Stimulated activated CD8-positive, alpha-beta memory T cell treated with anti-CD3 and anti-CD28 coated beads, Interleukin-12 subunit alpha, Interleukin-12 subunit beta, amount 100 ng/mL, for 4 hours (primary cell): ENCODE results near the gene SH3PXD2A.

Experiments
- DNase-seq: peaks from one replicate; pipeline ENCODE4 v3.0.0-alpha.2; 2020; ENCODE audit warnings: low read depth

SH3PXD2A gene

GRCh38 chr10:103603382-103603781 is 252.0 kb downstream of the SH3PXD2A start:
- no peak for DNase-seq

- no peak for DNase-seq
These were observed 252.6 kb downstream of the SH3PXD2A start for GRCh38 chr10:103602852-103603155.

- DNase-seq: no peak
These were observed 253.1 kb downstream of the SH3PXD2A start for GRCh38 chr10:103602028-103602851.

- no peak for DNase-seq
These were observed 254.3 kb downstream of the SH3PXD2A start for GRCh38 chr10:103600956-103601569.

DNA sequence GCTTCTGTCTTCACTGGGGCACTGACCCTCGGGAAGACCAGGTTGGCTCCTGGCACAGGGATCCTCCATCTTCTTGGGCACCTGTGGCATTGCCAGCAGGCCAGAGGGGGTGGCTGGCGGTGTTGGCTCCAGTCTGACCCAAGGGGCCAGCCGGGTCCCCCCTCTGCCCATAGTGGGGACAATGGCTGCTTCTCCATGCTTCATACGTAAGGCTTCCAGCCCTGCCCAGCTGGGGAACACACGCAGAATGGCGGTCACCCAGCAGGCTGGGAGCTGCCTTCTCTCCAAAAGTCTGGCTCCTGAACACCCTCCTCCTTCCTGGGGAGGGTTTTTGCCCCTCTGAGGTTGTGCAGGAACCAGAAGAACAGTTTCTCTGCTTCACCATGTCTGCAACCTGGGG is 255.1 kb downstream of the SH3PXD2A start:
- no peak for DNase-seq

- no peak for DNase-seq
These were observed 255.5 kb downstream of the SH3PXD2A start for GRCh38 chr10:103599907-103600306.

DNA sequence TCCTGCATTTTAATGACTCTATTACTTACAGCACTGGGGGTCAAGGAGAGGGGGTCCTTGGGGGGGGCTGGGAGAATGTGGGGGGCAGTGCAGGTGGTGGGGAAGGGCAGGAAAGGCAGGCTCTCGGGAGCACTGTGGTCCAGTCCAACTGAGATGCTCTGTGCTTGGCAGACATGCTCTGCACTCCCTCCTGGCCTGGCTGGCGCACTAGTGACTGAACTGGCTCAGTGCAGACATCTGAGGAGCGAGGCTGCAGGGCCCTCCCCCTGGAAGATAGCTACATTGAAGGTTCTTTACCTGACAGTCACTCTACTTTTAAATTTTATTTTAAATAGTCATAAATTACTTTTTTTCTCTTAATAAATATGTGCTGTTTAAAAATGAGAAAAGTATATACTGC is 256.2 kb downstream of the SH3PXD2A start:
- no peak for DNase-seq

DNA sequence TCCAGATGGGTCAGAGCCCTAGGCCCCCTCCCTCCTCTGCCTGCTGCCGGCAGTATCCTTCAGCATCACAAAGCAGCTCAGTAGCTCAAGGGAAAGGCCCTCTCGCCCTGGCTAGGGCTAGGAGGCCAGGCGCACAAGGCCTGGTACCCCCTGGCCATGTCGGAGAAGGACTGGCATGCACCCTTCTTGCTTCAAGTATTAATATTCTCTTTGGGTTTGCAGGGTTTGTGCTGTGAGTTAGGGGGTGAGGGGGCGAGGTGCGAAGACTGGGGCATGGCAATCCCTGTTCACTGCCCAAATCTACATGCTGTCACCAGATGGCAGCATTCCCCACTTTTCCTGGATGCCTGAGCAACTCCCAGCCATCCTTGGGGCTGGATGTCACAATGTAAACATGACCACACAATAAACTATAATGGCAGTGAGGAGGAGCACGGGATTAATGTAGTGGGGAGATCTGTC is 256.7 kb downstream of the SH3PXD2A start:
- no peak for DNase-seq

DNA sequence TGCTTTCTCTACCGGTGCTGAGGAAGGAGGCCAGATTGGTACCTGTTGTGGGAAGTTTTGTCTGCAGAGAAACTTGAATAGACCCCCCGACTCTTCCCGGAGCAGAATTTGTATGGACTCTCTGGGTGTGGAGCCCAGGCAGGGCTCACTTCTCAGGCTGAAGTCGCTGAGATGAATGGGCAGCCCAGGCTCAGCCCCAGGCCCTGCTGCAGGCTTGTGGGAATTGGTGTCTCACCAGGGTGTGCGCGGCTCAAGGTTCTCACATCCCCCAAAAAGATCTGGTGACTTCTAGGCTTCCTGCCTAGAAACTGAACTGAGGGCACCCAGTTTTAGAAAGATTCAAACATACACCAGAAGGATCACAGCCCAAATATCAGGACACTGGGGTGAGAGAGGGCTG is 258.4 kb downstream of the SH3PXD2A start:
- no peak for DNase-seq

DNA sequence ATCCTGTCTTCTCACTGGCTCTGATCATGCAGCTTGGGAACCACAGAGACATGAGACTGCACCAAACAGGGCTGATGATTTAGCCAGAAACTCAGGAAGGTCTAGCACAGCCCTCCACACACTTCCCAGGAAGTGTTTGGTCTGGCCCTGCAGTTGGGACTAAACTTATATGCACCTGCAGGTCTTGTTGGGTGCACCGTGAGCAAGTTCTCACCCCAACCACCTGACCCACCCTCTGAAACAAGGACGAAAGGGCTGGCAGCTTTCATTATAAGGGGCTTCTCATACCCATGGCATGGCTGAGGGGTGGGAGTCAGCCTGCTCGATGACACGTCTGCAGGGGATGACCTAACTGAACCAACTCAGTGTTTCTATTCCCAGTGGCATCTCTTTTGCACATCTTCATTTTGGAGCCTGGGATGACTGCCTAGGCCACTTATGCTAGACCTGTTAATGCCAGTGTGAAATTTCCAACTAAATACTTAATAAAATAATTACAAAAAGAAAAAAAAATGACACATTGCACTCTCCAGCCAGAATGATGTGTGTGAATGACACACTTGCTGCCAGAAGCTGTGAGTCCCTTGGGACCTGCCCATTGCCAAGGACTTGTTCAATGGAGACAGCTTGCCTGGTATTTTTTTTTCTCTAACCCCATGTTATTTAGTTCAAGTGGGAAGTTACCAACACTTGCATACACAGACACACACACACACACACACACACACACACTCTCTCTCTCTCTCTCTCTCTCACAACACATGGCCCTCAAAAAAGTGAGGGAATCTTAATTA is 259.2 kb downstream of the SH3PXD2A start:
- no peak for DNase-seq

- DNase-seq: no peak
These were observed 262.3 kb downstream of the SH3PXD2A start for GRCh38 chr10:103593022-103593570.

DNA sequence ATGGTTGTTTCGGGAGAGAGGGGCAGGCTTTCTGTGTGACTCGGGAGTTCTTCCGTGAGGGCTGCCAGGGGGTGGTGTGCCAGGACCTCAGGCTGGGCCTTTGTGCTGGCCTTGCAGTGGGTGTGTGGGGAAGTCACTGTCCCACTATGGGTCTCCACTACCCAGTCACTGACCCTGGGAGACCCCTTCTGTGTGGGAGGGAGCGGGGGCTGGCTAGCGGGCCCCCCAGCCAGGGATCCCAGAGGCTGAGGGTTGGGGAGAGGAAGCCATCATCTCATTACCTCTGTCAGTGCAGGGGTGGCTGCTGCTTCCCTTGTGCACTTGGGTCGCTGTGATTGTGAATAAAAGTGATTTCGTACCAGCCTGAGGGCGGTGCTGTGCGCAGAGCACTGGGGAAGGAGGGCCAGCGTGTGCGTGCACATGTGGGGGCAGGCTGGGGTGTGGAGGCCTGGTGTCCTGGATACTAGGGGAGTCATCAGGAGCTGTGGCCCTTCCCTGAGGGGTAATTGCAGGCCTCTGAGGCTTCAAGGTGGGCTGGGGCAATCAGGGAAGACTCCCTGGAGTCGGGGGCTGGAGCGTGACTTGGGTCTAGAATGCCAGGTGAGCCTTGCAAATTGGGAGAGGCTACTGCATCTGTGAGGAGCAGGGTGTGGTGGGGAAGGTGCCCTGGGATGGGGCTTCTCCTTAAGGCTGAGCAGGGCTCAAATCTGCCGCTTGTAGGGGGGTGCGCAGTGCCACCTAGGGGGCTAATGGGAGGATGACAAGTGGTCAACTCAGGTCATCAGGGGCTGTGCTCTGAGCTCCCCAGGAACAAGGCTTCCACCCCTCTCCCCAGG is 263.0 kb downstream of the SH3PXD2A start:
- DNase-seq: no peak

DNA sequence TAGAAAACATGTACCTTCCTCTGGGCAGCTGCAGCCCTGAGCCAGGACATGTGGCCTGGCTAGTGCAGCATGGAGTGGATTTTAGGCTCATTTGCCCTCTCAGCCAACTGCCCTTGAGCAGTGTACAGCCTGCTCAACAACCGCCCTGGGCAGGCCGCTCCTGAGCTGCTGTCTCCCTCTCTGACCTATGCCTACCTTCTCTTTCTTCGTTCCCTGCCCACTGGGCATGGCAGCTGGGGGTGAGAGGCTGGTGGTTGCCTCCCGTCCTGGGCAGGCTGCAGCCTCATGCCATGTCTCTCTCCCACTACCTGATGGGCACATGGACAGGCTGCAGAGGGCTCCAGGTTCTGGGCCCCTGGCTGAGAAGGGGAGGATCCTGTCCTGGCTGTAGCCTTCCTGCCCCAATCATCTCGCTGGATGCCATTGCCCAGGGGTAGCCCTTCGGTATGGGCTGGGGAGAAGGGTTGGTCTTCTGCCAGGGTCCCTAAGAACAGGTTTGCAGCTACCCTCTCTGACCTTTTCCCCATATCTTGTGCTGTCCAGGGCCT is 264.6 kb downstream of the SH3PXD2A start:
- no peak for DNase-seq

DNA sequence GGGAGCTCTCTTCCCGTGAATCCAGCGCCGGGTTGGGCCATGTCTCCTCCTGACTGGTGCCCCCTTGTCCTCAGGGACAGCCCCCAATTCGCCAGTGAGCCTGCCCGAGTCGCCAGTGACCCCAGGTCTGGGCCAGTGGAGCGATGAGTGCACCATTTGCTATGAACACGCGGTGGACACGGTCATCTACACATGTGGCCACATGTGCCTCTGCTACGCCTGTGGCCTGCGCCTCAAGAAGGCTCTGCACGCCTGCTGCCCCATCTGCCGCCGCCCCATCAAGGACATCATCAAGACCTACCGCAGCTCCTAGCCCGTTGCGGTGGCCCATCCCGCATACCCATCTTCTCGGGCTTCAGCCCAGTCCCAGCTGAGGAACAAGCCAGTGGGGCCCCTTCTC is 265.3 kb downstream of the SH3PXD2A start:
- no peak for DNase-seq

- no peak for DNase-seq
These were observed 266.2 kb downstream of the SH3PXD2A start for GRCh38 chr10:103589074-103589630.

DNA sequence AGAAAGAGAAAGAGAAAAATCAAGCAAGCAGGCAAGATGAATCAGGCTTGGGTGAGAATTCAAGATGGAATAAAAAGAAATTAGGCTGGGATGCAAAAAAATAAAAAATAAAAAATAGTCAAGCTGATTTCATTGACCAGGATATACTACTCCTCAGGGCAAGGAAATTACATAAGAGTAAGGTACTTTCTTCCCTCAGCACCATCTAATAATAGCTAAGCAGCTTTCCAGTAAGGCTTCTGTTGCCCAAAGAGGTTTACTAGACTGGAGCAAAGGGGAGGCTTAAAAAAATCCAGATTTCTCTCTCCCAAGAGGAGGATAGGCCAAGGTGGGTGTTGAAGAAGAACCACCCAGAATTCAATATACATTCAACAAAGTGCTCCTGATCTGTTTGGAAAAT is 268.3 kb downstream of the SH3PXD2A start:
- DNase-seq: no peak

GRCh38 chr10:103585011-103585405 is 270.4 kb downstream of the SH3PXD2A start:
- no peak for DNase-seq

DNA sequence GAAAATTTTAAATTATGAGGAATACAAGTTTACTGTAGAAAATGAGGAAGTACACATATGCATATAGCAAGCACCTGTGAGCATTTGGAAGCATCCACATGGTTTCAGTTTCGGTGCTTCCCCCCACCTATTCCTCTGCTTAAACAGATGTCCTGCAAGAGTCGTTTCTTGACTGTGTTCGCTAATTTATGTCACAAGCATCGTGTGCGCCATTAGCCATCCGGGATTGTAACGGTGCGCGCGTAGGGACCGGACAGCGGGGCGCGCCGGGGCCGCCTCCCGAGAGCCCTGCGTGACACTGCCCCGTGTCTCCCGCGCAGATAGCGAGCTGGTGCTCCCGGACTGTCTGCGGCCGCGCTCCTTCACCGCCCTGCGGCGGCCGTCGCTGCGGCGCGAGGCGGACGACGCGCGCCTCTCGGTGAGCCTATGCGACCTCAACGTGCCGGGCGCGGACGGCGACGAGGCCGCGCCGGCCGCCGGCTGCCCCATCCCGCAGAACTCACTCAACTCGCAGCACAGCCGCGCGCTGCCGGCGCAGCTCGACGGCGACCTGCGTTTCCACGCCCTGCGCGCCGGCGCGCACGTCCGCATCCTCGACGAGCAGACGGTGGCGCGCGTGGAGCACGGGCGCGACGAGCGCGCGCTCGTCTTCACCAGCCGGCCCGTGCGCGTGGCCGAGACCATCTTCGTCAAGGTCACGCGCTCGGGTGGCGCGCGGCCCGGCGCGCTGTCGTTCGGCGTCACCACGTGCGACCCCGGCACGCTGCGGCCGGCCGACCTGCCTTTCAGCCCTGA is 271.0 kb downstream of the SH3PXD2A start:
- peak; percentile 56 for DNase-seq

GRCh38 chr10:103583871-103584215 is 271.5 kb downstream of the SH3PXD2A start:
- no peak for DNase-seq

- DNase-seq: no peak
These were observed 272.8 kb downstream of the SH3PXD2A start for GRCh38 chr10:103582331-103583123.
